GM12878 (cell line): ENCODE results near the gene UQCC5. TPM values are rescaled to one million over a fixed set of nuclear protein-coding genes. Genes with fewer than 3 reads are reported as not detected.

ENCODE experiments used
- ATAC-seq: fragments of 200-7000 bp; cut with Tn5 transposase; 3 replicates; pipeline ENCODE4 v1.9.1; 2020; ENCODE audit warnings: mild to moderate bottlenecking, moderate library complexity
- BruUV-seq: library from RNA; stranded (reverse); fragments of 400-500 nt; replicated peaks from 2 replicates; lab custom pipeline; 2021; lab: Mats Ljungman, UMichigan
- CTCF ChIA-PET: fragments of 300-600 bp; sonication (Branson Sonifier 250); formaldehyde crosslinking; extraction: SDS; loops from one replicate; lab custom pipeline; 2021; ENCODE audit warnings: inconsistent platforms; lab: Yijun Ruan, JAX
- POLR2A ChIA-PET: fragments of 350-600 bp; formaldehyde crosslinking; extraction: SDS; loops from one replicate; lab custom pipeline; 2021; ENCODE audit warnings: inconsistent platforms; lab: Charles Lee
- RAD21 ChIA-PET: fragments of 300-600 bp; sonication (Branson Sonifier 250); formaldehyde crosslinking; loops from one replicate; lab custom pipeline; 2023; ENCODE audit warnings: antibody characterized with exemption; ENCODE audit not compliant: unreplicated experiment; lab: Charles Lee
- SMC1A ChIA-PET: fragments of 300-600 bp; sonication (Branson Sonifier 250); formaldehyde crosslinking; loops from one replicate; lab custom pipeline; 2023; ENCODE audit not compliant: unreplicated experiment, uncharacterized antibody; lab: Charles Lee
- DNase-seq: peaks from one replicate; pipeline ENCODE4 v3.0.0-alpha.2; 2011; ENCODE audit warnings: low read depth, low spot score
- FAIRE-seq: peaks from 3 replicates; lab custom pipeline; 2011; peaks lifted over from hg19 to GRCh38; lab: Jason Lieb, UNC
- H2AFZ ChIP-seq: 2 replicates; pipeline ENCODE4 v1.6.0; 2011; ENCODE audit warnings: low read depth, low read length, control low read depth; ENCODE audit not compliant: control insufficient read depth
- H3K27ac ChIP-seq: 2 replicates; pipeline ENCODE4 v1.5.1; 2011; ENCODE audit warnings: control low read depth; ENCODE audit not compliant: control insufficient read depth, insufficient read depth
- H3K27me3 ChIP-seq, 2 experiments: replicated peaks in 1 of 2; 2 replicates each; pipeline versions ENCODE4 v1.6.0 to v1.6.1; 2011; ENCODE audit warnings: low read length in 1 of 2; ENCODE audit not compliant: control insufficient read depth in 2 of 2, insufficient read depth in 2 of 2
- H3K36me3 ChIP-seq, 2 experiments: 2 replicates each; pipeline ENCODE4 v1.5.1; 2011; ENCODE audit warnings: low read length in 1 of 2; ENCODE audit not compliant: control insufficient read depth in 2 of 2, insufficient read depth in 2 of 2
- H3K4me1 ChIP-seq: 2 replicates; pipeline ENCODE4 v1.6.1; 2011; ENCODE audit warnings: mild to moderate bottlenecking, low read length, moderate library complexity, mixed read lengths; ENCODE audit not compliant: control insufficient read depth, insufficient read depth
- H3K4me2 ChIP-seq: 2 replicates; pipeline ENCODE4 v1.6.0; 2011; ENCODE audit warnings: control low read depth; ENCODE audit not compliant: control insufficient read depth, insufficient read depth
- H3K4me3 ChIP-seq: fragments of 200-600 bp; sonication (generic); 2 replicates; pipeline ENCODE4 v1.5.1; 2016
- H3K79me2 ChIP-seq: 2 replicates; pipeline ENCODE4 v1.6.0; 2011; ENCODE audit warnings: low read length; ENCODE audit not compliant: control insufficient read depth, insufficient read depth
- H3K9ac ChIP-seq: 2 replicates; pipeline ENCODE4 v1.8.0; 2011; ENCODE audit warnings: low read length, control low read depth, mixed read lengths; ENCODE audit not compliant: control insufficient read depth, insufficient read depth
- H3K9me3 ChIP-seq: replicated peaks from 3 replicates; pipeline ENCODE4 v1.5.1; 2011; ENCODE audit warnings: mild to moderate bottlenecking, low read length; ENCODE audit not compliant: control insufficient read depth, insufficient read depth
- H4K20me1 ChIP-seq: 2 replicates; pipeline ENCODE4 v1.6.0; 2011; ENCODE audit not compliant: control insufficient read depth, insufficient read depth
- BCLAF1 ChIP-seq: fragments of 450-650 bp; IDR thresholded peaks from 2 replicates; pipeline ENCODE4 v1.6.1; 2017; ENCODE audit warnings: antibody characterized with exemption, mild to moderate bottlenecking, moderate library complexity
- CHD2 ChIP-seq: IDR thresholded peaks from 2 replicates; pipeline ENCODE4 v1.6.1; 2011; ENCODE audit warnings: low read depth, low read length, improper control_type of control experiment, borderline replicate concordance
- DPF2 ChIP-seq: fragments of 450-650 bp; IDR thresholded peaks from 2 replicates; pipeline ENCODE4 v1.6.1; 2017; ENCODE audit warnings: mild to moderate bottlenecking
- E4F1 ChIP-seq: fragments of 450-650 bp; IDR thresholded peaks from 2 replicates; pipeline ENCODE4 v1.6.1; 2018; ENCODE audit warnings: borderline replicate concordance, mild to moderate bottlenecking; ENCODE audit not compliant: partially characterized antibody
- GATAD2B ChIP-seq: fragments of 450-650 bp; conservative IDR thresholded peaks from 2 replicates; pipeline ENCODE4 v1.6.1; 2017; ENCODE audit warnings: low read depth, mild to moderate bottlenecking, moderate library complexity
- NFIC ChIP-seq: IDR thresholded peaks from 2 replicates; pipeline ENCODE4 v1.6.1; 2012; ENCODE audit warnings: low read depth, mild to moderate bottlenecking, inconsistent platforms, low read length, moderate library complexity
- POU2F2 ChIP-seq: IDR thresholded peaks from 3 replicates; pipeline ENCODE4 v1.6.1; 2011; ENCODE audit warnings: low read depth, mild to moderate bottlenecking, low read length, borderline replicate concordance
- RAD51 ChIP-seq: fragments of 450-650 bp; IDR thresholded peaks from 2 replicates; pipeline ENCODE4 v1.6.1; 2016; ENCODE audit warnings: moderate library complexity, mild to moderate bottlenecking, inconsistent platforms
- RFX5 ChIP-seq: IDR thresholded peaks from 2 replicates; pipeline ENCODE4 v1.6.1; 2011; ENCODE audit warnings: low read depth, low read length, improper control_type of control experiment
- SMARCA5 ChIP-seq: fragments of 450-650 bp; IDR thresholded peaks from 2 replicates; pipeline ENCODE4 v1.6.1; 2017; ENCODE audit warnings: mild to moderate bottlenecking
- STAT1 ChIP-seq: fragments of 450-650 bp; conservative IDR thresholded peaks from 2 replicates; pipeline ENCODE4 v1.6.1; 2014; ENCODE audit warnings: antibody characterized with exemption, mild to moderate bottlenecking
- TCF12 ChIP-seq: IDR thresholded peaks from 2 replicates; pipeline ENCODE4 v1.6.1; 2011; ENCODE audit warnings: low read depth, mild to moderate bottlenecking, low read length
- ZBTB33 ChIP-seq: fragments of 450-650 bp; IDR thresholded peaks from 2 replicates; pipeline ENCODE4 v1.6.1; 2017; ENCODE audit warnings: mild to moderate bottlenecking
- WGBS: methylation state at CpG from one replicate; pipeline ENCODE4 v1.1.6; 2016; ENCODE audit warnings: low lambda C conversion rate; ENCODE audit not compliant: insufficient replicate concordance, insufficient coverage; ENCODE audit errors: missing lambda C conversion rate; 5-methylcytosine and 5-hydroxymethylcytosine counted together
- in situ Hi-C: fragments of 300-500 bp; cut with MboI; formaldehyde crosslinking; loops from 9 replicates; pipeline ENCODE4 v1.14.3; 2018; ENCODE audit warnings: mixed read lengths
- intact Hi-C: fragments of 100-400 bp; cut with micrococcal nuclease; formaldehyde crosslinking; loops from one replicate; pipeline ENCODE4 v1.14.2; 2022; ENCODE audit not compliant: unreplicated experiment
- polyA plus RNA-seq, 11 experiments: library from polyadenylated mRNA; depleted of rRNA in 4 of 11; unstranded in 6 of 11; stranded (reverse) in 5 of 11; fragments of >200 nt; fragmentation: Nextera tagmentation in 4 of 11; fragmentation: Illumina TruSeq in 1 of 11; extraction: Ambion mirVana in 4 of 11; extraction: Trizol in 1 of 11; gene quantifications; 1 replicate in 1 of 11; 2 replicates in 10 of 11; pipeline versions ENCODE4 v1.2.1 to v1.2.3, GENCODE V29; 2011 to 2016; ENCODE audit warnings: inconsistent platforms in 2 of 11, missing spikeins in 2 of 11, low read depth in 1 of 11
- total RNA-seq, 4 experiments: library from RNA; depleted of rRNA in 3 of 4; stranded (reverse); fragments of >200 nt in 3 of 4; fragmentation: Illumina TruSeq in 1 of 4; extraction: Trizol in 1 of 4; gene quantifications; 2 replicates each; pipeline versions ENCODE4 v1.2.1 to v1.2.3, GENCODE V29; 2013 to 2021

Gene UQCC5
- total and polyA plus RNA-seq, 10 of the 15 experiments (the other 5 are each of a cell fraction or from before 2014, with no cell fraction given) = 15.1 to 84.8 (median 28.0) TPM

- 0 out of 2 replicates have a peak, but pooled peaks have one; percentile 23 for TF ChIP-seq BCLAF1
- peak; percentile 9; the same call in 1 of the 2 replicates for TF ChIP-seq DPF2
- no peak for TF ChIP-seq E4F1
Observed at GRCh38 chr3:52532838-52533622, 3.4 kb upstream of the UQCC5 start (continued).

- in situ Hi-C loops = no loop called here
- no peak for FAIRE-seq
- H3K4me2 ChIP-seq = peak within 1 kb of the TSS; percentile 92
- no peak for DNase-seq
- H3K27ac ChIP-seq = peak within 1 kb of the TSS; percentile 36
- peaks cover 0 to 3% of the 10 kb centered on the region in 2 experiments; a peak in 2 of 4 replicates for H3K36me3 ChIP-seq
- intact Hi-C loops = no loop called here
- peak; percentile 51 for ATAC-seq
- ChIA-PET POLR2A (no interaction called here), CTCF (no interaction called here), SMC1A (no interaction called here), RAD21 (no interaction called here)
- H3K4me3 ChIP-seq = peak within 1 kb of the TSS; percentile 81
- H3K9me3 ChIP-seq = no peaks in the 10 kb centered on the region
- H3K79me2 ChIP-seq = peaks cover 49% of the 10 kb centered on the region
- H3K9ac ChIP-seq = peak within 1 kb of the TSS; percentile 74
- peak within 1 kb of the TSS; percentile 67 for H2AFZ ChIP-seq
- no peaks in the 10 kb centered on the region for H3K27me3 ChIP-seq
- BruUV-seq = no TSS peak
- peaks cover 15% of the 10 kb centered on the region for H3K4me1 ChIP-seq
- no peaks in the 10 kb centered on the region for H4K20me1 ChIP-seq
- WGBS = 4% methylated on average over 29 of the region's 91 CpGs
- TF ChIP-seq STAT1 (no peak), GATAD2B (no peak; the same call in 1 of the 2 replicates), TCF12 (0 out of 2 replicates have a peak, but pooled peaks have one; percentile 14), SMARCA5 (peak; percentile 1; the same call in 1 of the 2 replicates), NFIC (no peak), POU2F2 (no peak), RFX5 (no peak), RAD51 (no peak), CHD2 (no peak), ZBTB33 (no peak)
Observed at GRCh38 chr3:52533623-52534280, 2.7 kb upstream of the UQCC5 start, which contains the start of gene NT5DC2. TSS of gene NT5DC2 (minus strand) at chr3:52533857. CDS start at chr3:52533737, 120 bp downstream.
